SK-N-SH treated with all-trans-retinoic acid at 6 μM for 48 hours (cell line): ENCODE data around the gene ZFAND3.

Experiments
- ATAC-seq: fragments of 200-7000 bp; cut with Tn5 transposase; 3 replicates; pipeline ENCODE4 v1.9.1; 2020; ENCODE audit warnings: mild to moderate bottlenecking, moderate library complexity
- ARNTL ChIP-seq: fragments of 450-650 bp; formaldehyde crosslinking; IDR thresholded peaks from 2 replicates; pipeline ENCODE4 v1.5.0; 2020; ENCODE audit warnings: low read depth, mild to moderate bottlenecking, moderate library complexity, borderline replicate concordance
- BACH2 ChIP-seq: fragments of 250-450 bp; sonication (Bioruptor Pico); IDR thresholded peaks from 2 replicates; pipeline ENCODE4 v1.9.0; 2021; ENCODE audit warnings: mild to moderate bottlenecking, borderline replicate concordance
- CREB5 ChIP-seq: fragments of 250-450 bp; sonication (Bioruptor Pico); IDR thresholded peaks from 2 replicates; pipeline ENCODE4 v1.5.1; 2020; ENCODE audit warnings: low read depth, mild to moderate bottlenecking, moderate library complexity
- CSDC2 ChIP-seq: fragments of 250-450 bp; sonication (Bioruptor Pico); IDR thresholded peaks from 2 replicates; pipeline ENCODE4 v1.5.0; 2020; ENCODE audit warnings: mild to moderate bottlenecking, moderate library complexity
- CSRNP3 ChIP-seq: fragments of 250-450 bp; sonication (Bioruptor Pico); IDR thresholded peaks from 2 replicates; pipeline ENCODE4 v1.5.1; 2021; ENCODE audit warnings: mild to moderate bottlenecking, moderate library complexity
- ESRRG ChIP-seq: fragments of 250-450 bp; sonication (Bioruptor Pico); IDR thresholded peaks from 2 replicates; pipeline ENCODE4 v1.6.1; 2021; ENCODE audit warnings: mild to moderate bottlenecking
- GLIS3 ChIP-seq: fragments of 250-450 bp; sonication (Bioruptor Pico); IDR thresholded peaks from 2 replicates; pipeline ENCODE4 v1.5.0; 2020; ENCODE audit warnings: mild to moderate bottlenecking, moderate library complexity
- ISL1 ChIP-seq: fragments of 250-450 bp; sonication (Bioruptor Pico); IDR thresholded peaks from 2 replicates; pipeline ENCODE4 v2.1.2; 2022; ENCODE audit warnings: mild to moderate bottlenecking, moderate library complexity
- OSR1 ChIP-seq: fragments of 250-450 bp; sonication (Bioruptor Pico); IDR thresholded peaks from 2 replicates; pipeline ENCODE4 v1.8.0; 2022; ENCODE audit warnings: moderate library complexity, mild to moderate bottlenecking, inconsistent platforms
- PATZ1 ChIP-seq: fragments of 250-450 bp; sonication (Bioruptor Pico); IDR thresholded peaks from 2 replicates; pipeline ENCODE4 v1.8.0; 2020; ENCODE audit warnings: mild to moderate bottlenecking, moderate library complexity, borderline replicate concordance
- POU6F1 ChIP-seq: fragments of 250-450 bp; sonication (Bioruptor Pico); IDR thresholded peaks from 2 replicates; pipeline ENCODE4 v1.8.0; 2021; ENCODE audit warnings: low read depth, mild to moderate bottlenecking, moderate library complexity, borderline replicate concordance
- PPARA ChIP-seq: fragments of 250-450 bp; sonication (Bioruptor Pico); IDR thresholded peaks from 2 replicates; pipeline ENCODE4 v1.5.0; 2020; ENCODE audit warnings: mild to moderate bottlenecking, borderline replicate concordance
- RARB ChIP-seq: fragments of 250-450 bp; sonication (Bioruptor Pico); IDR thresholded peaks from 2 replicates; pipeline ENCODE4 v1.8.0; 2021; ENCODE audit warnings: mild to moderate bottlenecking, moderate library complexity
- SNAI2 ChIP-seq: fragments of 250-450 bp; sonication (Bioruptor Pico); IDR thresholded peaks from 2 replicates; pipeline ENCODE4 v1.5.0; 2020; ENCODE audit warnings: mild to moderate bottlenecking, moderate library complexity
- TCF4 ChIP-seq: fragments of 250-450 bp; sonication (Bioruptor Pico); IDR thresholded peaks from 2 replicates; pipeline ENCODE4 v1.8.0; 2021; ENCODE audit warnings: mild to moderate bottlenecking, moderate library complexity, borderline replicate concordance
- TOX ChIP-seq: fragments of 250-450 bp; sonication (Bioruptor Pico); IDR thresholded peaks from 2 replicates; pipeline ENCODE4 v1.8.0; 2021; ENCODE audit warnings: mild to moderate bottlenecking, moderate library complexity, borderline replicate concordance
- ZC3H10 ChIP-seq: fragments of 250-450 bp; sonication (Bioruptor Pico); IDR thresholded peaks from 2 replicates; pipeline ENCODE4 v1.5.1; 2021; ENCODE audit warnings: mild to moderate bottlenecking, moderate library complexity
- ZFP3 ChIP-seq: fragments of 250-450 bp; sonication (Bioruptor Pico); IDR thresholded peaks from 2 replicates; pipeline ENCODE4 v1.5.0; 2020; ENCODE audit warnings: mild to moderate bottlenecking, moderate library complexity
- ZFP30 ChIP-seq: fragments of 450-650 bp; formaldehyde crosslinking; IDR thresholded peaks from 2 replicates; pipeline ENCODE4 v1.5.0; 2022; ENCODE audit warnings: mild to moderate bottlenecking, moderate library complexity
- ZNF565 ChIP-seq: fragments of 450-650 bp; formaldehyde crosslinking; conservative IDR thresholded peaks from 2 replicates; pipeline ENCODE4 v1.5.0; 2020; ENCODE audit warnings: low read depth, mild to moderate bottlenecking, moderate library complexity
- ZNF70 ChIP-seq: fragments of 450-650 bp; formaldehyde crosslinking; IDR thresholded peaks from 2 replicates; pipeline ENCODE4 v1.5.0; 2020; ENCODE audit warnings: mild to moderate bottlenecking, moderate library complexity

ZFAND3 gene

GRCh38 chr6:37785002-37785662, 34.4 kb upstream of the ZFAND3 start:
- TF ChIP-seq OSR1 (CRISPR knock-in tag) (no peak), ZFP3 (CRISPR knock-in tag) (no peak), CREB5 (CRISPR knock-in tag) (no peak), PATZ1 (CRISPR knock-in tag) (no peak), BACH2 (CRISPR knock-in tag) (no peak), PPARA (CRISPR knock-in tag) (no peak), GLIS3 (no peak), POU6F1 (CRISPR knock-in tag) (no peak), ARNTL (no peak), CSDC2 (CRISPR knock-in tag) (no peak), ZC3H10 (CRISPR knock-in tag) (no peak), ZNF565 (CRISPR knock-in tag) (no peak), ESRRG (CRISPR knock-in tag) (no peak), ZFP30 (CRISPR knock-in tag) (no peak), CSRNP3 (CRISPR knock-in tag) (no peak), ISL1 (CRISPR knock-in tag) (no peak)
- ATAC-seq, result no peak

- TF ChIP-seq ESRRG (CRISPR knock-in tag) (no peak), RARB (CRISPR knock-in tag) (no peak), OSR1 (CRISPR knock-in tag) (no peak), BACH2 (CRISPR knock-in tag) (no peak), ZNF565 (CRISPR knock-in tag) (no peak), SNAI2 (CRISPR knock-in tag) (no peak), PATZ1 (CRISPR knock-in tag) (no peak), TOX (no peak), PPARA (CRISPR knock-in tag) (no peak), ZNF70 (no peak)
- TF ChIP-seq, all 23 proteins: peak for 0
- ATAC-seq, result no peak
Measured at GRCh38 chr6:37785663-37786270, 33.8 kb upstream of the ZFAND3 start.

GRCh38 chr6:37787216-37787615, 32.3 kb upstream of the ZFAND3 start:
- TF ChIP-seq TOX (no peak), ARNTL (no peak), ZFP3 (CRISPR knock-in tag) (no peak), ZNF565 (CRISPR knock-in tag) (no peak), ESRRG (CRISPR knock-in tag) (no peak), CSDC2 (CRISPR knock-in tag) (no peak), ISL1 (CRISPR knock-in tag) (no peak), SNAI2 (CRISPR knock-in tag) (no peak), TCF4 (CRISPR knock-in tag) (no peak)
- ATAC-seq, result no peak
